Stimulated activated naive B cell treated with anti-CD40 and anti-IgM and Interleukin-4, amounts not matched to agents 10 μg/mL and 1 μg/mL and 100 μg/mL, for 72 hours (primary cell): ENCODE results near the gene ELAC2.
"Not testable (repeated sequence)": the region's sequence is repeated elsewhere in the genome, so short reads cannot be mapped to it uniquely, and the experiment has no call there.

Experiments
- ATAC-seq, 2 donors: fragments of 150-1000 bp; cut with Tn5 transposase; replicated peaks; 2 replicates each; pipeline ENCODE4 v1.10.0; 2021; ENCODE audit warnings: moderate library complexity in 1 of 2
- DNase-seq: peaks from one replicate; pipeline ENCODE4 v3.0.0; 2021
- H3K27ac Mint-ChIP-seq: one replicate; pipeline ENCODE4 v1.8.0; 2022; ENCODE audit warnings: mild to moderate bottlenecking, mixed read lengths
- H3K27me3 Mint-ChIP-seq, 2 donors: one replicate each; pipeline ENCODE4 v1.8.0; 2022; ENCODE audit warnings: mixed read lengths in 2 of 2
- H3K36me3 Mint-ChIP-seq, 2 donors: one replicate each; pipeline ENCODE4 v1.8.0; 2022; ENCODE audit warnings: mixed read lengths in 2 of 2, mild to moderate bottlenecking in 1 of 2
- H3K4me1 Mint-ChIP-seq, 2 donors: one replicate each; pipeline ENCODE4 v1.8.0; 2022; ENCODE audit warnings: mixed read lengths in 2 of 2, mild to moderate bottlenecking in 1 of 2
- H3K4me3 Mint-ChIP-seq, 2 donors: one replicate each; pipeline ENCODE4 v1.8.0; 2022; ENCODE audit warnings: mild to moderate bottlenecking in 2 of 2, mixed read lengths in 2 of 2, moderate library complexity in 1 of 2
- H3K9me3 Mint-ChIP-seq, 2 donors: one replicate each; pipeline ENCODE4 v1.8.0; 2022; ENCODE audit warnings: mixed read lengths in 2 of 2, mild to moderate bottlenecking in 1 of 2

Gene ELAC2

DNA sequence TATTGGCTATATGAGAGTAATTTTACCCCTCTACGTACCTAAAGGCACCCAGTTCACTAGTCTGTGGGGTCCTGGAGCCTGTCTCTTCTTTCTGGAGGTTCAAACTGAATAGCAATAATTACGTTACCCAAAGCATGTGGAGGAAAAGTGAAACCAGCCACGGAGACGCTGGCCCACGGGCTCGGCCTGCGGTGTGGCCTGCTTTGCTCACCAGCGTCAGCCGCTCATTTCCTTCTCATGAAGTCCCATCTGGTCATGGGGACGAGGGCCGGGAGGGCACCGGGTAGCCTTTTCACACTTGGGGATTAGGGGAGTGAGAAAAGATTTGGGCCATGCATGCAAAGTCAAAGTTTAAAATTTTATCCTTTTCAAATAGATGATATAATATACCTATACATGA, 26.9 kb downstream of the ELAC2 start:
- DNase-seq (no peak), ATAC-seq (no peak)
- peaks cover 19 to 21% of the 10 kb centered on the region in 2 donors for H3K4me1 Mint-ChIP-seq
- H3K27me3 Mint-ChIP-seq: no peaks in the 10 kb centered on the region
- peak overlapping the region; percentile 42 for H3K27ac Mint-ChIP-seq
- no peaks in the 10 kb centered on the region for H3K9me3 Mint-ChIP-seq
- no peak overlapping the region for H3K4me3 Mint-ChIP-seq
- H3K36me3 Mint-ChIP-seq: peaks cover 30 to 60% of the 10 kb centered on the region in 2 donors

DNA sequence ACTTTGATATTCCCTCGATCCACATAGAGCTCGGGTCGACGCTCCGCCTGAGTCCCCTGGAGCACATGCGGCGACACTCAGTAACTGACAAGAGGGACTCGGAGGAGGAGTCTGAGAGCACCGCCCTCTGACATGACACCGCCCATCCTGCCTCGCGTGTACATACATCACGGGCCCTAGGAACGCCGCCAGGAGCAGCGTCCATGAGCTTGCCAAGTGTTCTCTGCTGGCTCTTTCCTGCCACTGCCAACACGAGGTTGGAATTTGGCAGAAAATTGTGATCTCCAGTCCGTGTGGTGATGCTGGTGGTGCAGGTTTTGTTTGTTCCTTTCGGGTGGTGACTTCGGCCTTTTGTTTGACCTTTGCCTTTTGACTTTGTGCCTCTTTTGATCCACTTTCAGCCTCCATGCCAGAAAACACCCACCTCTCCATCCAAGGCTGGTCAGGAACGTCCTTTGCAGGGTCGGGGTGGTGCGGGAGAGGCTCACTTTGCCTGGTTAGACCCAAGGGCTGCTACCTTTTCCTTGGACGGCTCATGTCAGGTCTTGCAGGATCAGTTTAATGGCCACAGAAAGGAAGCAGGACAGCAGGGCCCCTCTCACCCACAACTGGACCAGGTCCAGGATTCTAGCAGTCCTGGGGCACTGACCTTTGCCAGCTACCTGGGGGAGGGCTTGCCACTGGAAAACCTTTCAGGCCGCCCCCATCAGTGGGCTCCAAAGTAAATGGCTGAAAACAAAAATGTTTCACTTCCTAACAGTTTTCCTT, 27.6 kb downstream of the ELAC2 start:
- H3K27ac Mint-ChIP-seq: peak overlapping the region; percentile 21
- peaks cover 19 to 24% of the 10 kb centered on the region in 2 donors for H3K4me1 Mint-ChIP-seq
- DNase-seq (no peak), ATAC-seq (no peak)
- no peaks in the 10 kb centered on the region for H3K27me3 Mint-ChIP-seq
- peaks cover 24 to 56% of the 10 kb centered on the region in 2 donors for H3K36me3 Mint-ChIP-seq
- no peak overlapping the region for H3K4me3 Mint-ChIP-seq
- H3K9me3 Mint-ChIP-seq: no peaks in the 10 kb centered on the region

GRCh38 chr17:12987120-12987519, 30.7 kb downstream of the ELAC2 start:
- H3K9me3 Mint-ChIP-seq: no peaks in the 10 kb centered on the region
- no peak overlapping the region for H3K27ac Mint-ChIP-seq
- DNase-seq: no peak
- ATAC-seq: no peak
- peaks cover 12 to 33% of the 10 kb centered on the region in 2 donors for H3K36me3 Mint-ChIP-seq
- no peak overlapping the region for H3K4me3 Mint-ChIP-seq
- H3K27me3 Mint-ChIP-seq: peaks cover 0 to 10% of the 10 kb centered on the region in 2 donors
- H3K4me1 Mint-ChIP-seq: peaks cover 22 to 31% of the 10 kb centered on the region in 2 donors

- H3K27me3 Mint-ChIP-seq: peaks cover 0 to 14% of the 10 kb centered on the region in 2 donors
These were observed 32.2 kb downstream of the ELAC2 start for GRCh38 chr17:12985431-12986293.

DNA sequence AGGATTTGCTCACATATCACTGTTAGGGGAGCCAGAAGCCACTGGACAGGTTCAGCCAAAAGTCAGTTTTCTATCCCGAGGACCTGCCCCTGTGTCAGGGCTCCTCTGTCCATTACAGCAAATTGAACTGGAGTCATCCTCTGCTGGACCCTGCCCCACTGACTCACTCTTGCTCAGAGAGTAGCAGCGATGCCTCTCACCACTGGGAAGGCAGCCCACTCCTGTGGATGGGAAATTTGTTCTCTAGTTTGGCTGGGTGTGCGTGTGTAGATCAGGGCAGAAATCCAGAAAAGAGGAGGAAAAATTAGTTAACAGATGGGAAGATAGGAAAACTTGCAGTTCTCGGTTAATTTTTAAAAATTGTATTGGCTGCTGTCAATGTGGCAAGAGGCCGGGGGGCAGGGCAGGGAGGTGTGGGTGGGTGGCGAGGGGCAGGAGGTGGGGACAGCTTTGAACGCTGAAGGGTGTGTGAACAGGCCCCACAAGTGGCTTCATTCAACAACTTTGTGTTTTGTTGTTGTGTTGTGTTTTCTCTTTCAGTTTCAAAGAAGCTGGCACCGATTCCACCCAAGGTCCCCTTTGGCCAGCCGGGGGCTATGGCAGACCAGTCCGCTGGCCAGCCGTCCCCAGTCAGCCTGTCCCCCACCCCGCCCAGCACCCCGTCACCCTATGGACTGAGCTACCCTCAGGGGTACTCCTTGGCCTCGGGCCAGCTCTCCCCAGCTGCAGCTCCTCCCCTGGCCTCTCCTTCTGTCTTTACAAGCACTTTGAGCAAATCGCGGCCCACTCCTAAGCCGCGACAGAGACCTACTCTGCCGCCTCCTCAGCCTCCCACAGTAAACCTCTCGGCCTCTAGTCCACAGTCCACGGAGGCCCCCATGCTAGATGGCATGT, 33.6 kb downstream of the ELAC2 start:
- H3K4me1 Mint-ChIP-seq: peaks cover 11 to 21% of the 10 kb centered on the region in 2 donors
- ATAC-seq: no peak
- H3K27me3 Mint-ChIP-seq: peaks cover 3 to 14% of the 10 kb centered on the region in 2 donors
- no peaks in the 10 kb centered on the region for H3K9me3 Mint-ChIP-seq
- H3K27ac Mint-ChIP-seq: peak overlapping the region; percentile 48
- H3K36me3 Mint-ChIP-seq: peaks cover 0 to 7% of the 10 kb centered on the region in 2 donors
- DNase-seq: no peak
- no peak overlapping the region for H3K4me3 Mint-ChIP-seq

More at GRCh38 chr17:12985431-12986293, 32.2 kb downstream of the ELAC2 start:
- ATAC-seq (no peak), DNase-seq (no peak)
- H3K4me1 Mint-ChIP-seq: peaks cover 19 to 31% of the 10 kb centered on the region in 2 donors
- H3K27ac Mint-ChIP-seq: no peak overlapping the region
- no peaks in the 10 kb centered on the region for H3K9me3 Mint-ChIP-seq
- no peak overlapping the region for H3K4me3 Mint-ChIP-seq
- H3K36me3 Mint-ChIP-seq: peaks cover 7 to 19% of the 10 kb centered on the region in 2 donors

GRCh38 chr17:12982224-12982623, 35.6 kb downstream of the ELAC2 start:
- DNase-seq (no peak), ATAC-seq (no peak)
- H3K4me1 Mint-ChIP-seq: peaks cover 3 to 10% of the 10 kb centered on the region in 2 donors
- H3K4me3 Mint-ChIP-seq: no peak overlapping the region
- no peaks in the 10 kb centered on the region for H3K9me3 Mint-ChIP-seq
- peaks cover 7 to 18% of the 10 kb centered on the region in 2 donors for H3K27me3 Mint-ChIP-seq
- H3K27ac Mint-ChIP-seq: no peak overlapping the region
- no peaks in the 10 kb centered on the region for H3K36me3 Mint-ChIP-seq

- Mint-ChIP-seq H3K27ac (no peak overlapping the region), H3K36me3 (no peaks in the 10 kb centered on the region), H3K27me3 (peaks cover 21 to 37% of the 10 kb centered on the region in 2 donors), H3K9me3 (no peaks in the 10 kb centered on the region), H3K4me3 (no peak overlapping the region), H3K4me1 (peaks cover 3 to 5% of the 10 kb centered on the region in 2 donors)
- DNase-seq (no peak), ATAC-seq (no peak)
These were observed 37.9 kb downstream of the ELAC2 start for GRCh38 chr17:12979826-12980500.

- ATAC-seq: no peak
- Mint-ChIP-seq H3K27ac (peak overlapping the region; percentile 11), H3K9me3 (no peaks in the 10 kb centered on the region), H3K36me3 (no peaks in the 10 kb centered on the region), H3K4me1 (peaks cover 3 to 5% of the 10 kb centered on the region in 2 donors), H3K4me3 (no peak overlapping the region), H3K27me3 (peaks cover 24 to 38% of the 10 kb centered on the region in 2 donors)
- no peak for DNase-seq
These were observed 38.6 kb downstream of the ELAC2 start for GRCh38 chr17:12979246-12979645.

DNA sequence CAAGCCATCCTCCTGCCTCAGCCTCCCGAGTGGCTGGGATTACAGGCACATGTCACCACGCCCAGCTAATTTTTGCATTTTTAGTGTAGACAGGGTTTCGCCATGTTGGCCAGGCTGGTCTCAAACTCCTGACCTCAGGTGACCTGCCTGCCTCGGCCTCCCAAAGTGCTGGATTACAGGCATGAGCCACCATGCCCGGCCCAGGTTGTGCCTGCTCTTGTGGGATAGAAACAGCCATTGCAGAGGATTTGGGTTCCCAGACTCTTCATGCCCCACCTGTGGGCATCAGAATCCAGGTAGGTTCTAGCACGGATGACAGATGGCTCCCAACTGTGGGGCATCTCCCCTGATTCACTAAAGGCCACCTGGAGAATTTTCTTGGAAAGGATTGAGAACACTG, 39.0 kb downstream of the ELAC2 start:
- not testable (repeated sequence) for H3K27ac Mint-ChIP-seq, DNase-seq, H3K4me3 Mint-ChIP-seq, H3K9me3 Mint-ChIP-seq, H3K4me1 Mint-ChIP-seq, H3K36me3 Mint-ChIP-seq, ATAC-seq
- H3K27me3 Mint-ChIP-seq: peaks cover 29 to 43% of the 10 kb centered on the region in 2 donors

DNA sequence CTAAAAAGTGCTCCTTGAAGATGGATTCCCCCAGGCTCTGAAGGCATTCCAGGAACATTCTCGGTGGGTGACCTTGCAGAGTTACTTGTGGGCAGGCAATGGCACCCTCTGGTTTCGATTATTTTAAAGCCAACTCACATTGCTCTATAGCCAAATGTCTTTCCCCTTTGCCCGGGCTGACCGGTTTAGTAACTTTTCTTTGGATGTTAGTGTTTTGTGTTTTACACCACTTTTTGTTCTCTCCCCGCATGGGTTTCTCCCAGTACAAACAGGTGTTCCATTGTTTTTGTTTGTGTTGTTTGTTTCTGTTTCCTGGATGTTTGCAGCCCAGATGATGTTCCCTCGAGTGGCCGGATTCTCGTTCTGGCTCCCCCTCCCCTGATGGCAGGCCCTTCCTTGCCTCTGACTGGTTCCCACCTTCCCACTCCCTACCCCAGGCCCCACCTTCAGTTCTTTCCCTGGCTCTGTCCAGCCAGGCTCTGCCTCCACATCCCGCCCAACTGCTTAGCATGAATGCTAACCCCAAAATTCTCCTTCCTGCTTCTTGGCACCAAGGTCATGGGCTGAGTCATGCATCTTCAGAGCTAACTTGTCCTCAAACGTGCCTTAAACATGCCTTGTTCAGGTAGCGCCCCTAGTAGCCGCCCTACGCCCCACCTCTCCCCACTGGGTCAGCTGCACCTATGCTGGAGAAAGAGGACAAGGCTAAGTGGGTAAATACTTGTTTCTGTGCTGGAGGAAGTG, 40.6 kb downstream of the ELAC2 start:
- Mint-ChIP-seq H3K27ac (no peak overlapping the region), H3K27me3 (peaks cover 40 to 53% of the 10 kb centered on the region in 2 donors), H3K4me1 (peaks cover 3 to 5% of the 10 kb centered on the region in 2 donors), H3K9me3 (no peaks in the 10 kb centered on the region), H3K36me3 (no peaks in the 10 kb centered on the region), H3K4me3 (no peak overlapping the region)
- ATAC-seq (no peak), DNase-seq (no peak)

- Mint-ChIP-seq H3K9me3 (no peaks in the 10 kb centered on the region), H3K4me3 (peak overlapping the region in 1 of 2 donors; percentile 59), H3K27ac (no peak overlapping the region), H3K27me3 (peaks cover 45 to 67% of the 10 kb centered on the region in 2 donors), H3K36me3 (no peaks in the 10 kb centered on the region), H3K4me1 (peaks cover 3 to 5% of the 10 kb centered on the region in 2 donors)
- ATAC-seq (no peak), DNase-seq (no peak)
These were observed 43.8 kb downstream of the ELAC2 start for GRCh38 chr17:12974005-12974531.

DNA sequence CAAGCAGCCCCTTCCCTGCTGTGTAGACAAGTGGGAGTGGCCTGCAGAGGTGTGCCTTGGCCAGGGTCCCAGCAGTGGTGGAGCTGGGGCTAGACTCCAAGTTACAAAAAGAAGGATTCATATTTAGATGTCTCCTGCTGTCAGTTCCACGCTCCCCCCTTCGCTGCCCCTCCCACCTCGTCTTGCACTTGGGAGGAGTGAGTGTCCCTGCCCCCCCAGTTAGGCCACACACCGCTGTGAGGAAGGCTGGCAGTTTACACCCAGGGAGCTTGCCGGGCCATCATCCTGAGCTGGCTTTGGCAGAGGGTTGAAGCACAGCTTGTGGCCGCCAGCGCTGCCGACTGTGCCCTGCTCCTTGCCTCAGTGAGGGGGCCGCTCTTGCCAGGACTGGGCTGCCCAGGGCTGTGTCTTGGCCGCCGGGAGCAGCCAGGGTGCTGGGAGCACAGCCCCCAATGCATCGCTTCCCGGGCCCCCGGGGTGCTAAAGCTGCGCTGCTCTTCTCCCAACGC, 44.3 kb downstream of the ELAC2 start:
- DNase-seq (no peak), ATAC-seq (peak in 1 of 2 donors; percentile 6)
- Mint-ChIP-seq H3K4me3 (no peak overlapping the region), H3K36me3 (no peaks in the 10 kb centered on the region), H3K9me3 (no peaks in the 10 kb centered on the region), H3K27ac (no peak overlapping the region), H3K4me1 (peaks cover 3 to 5% of the 10 kb centered on the region in 2 donors), H3K27me3 (peaks cover 45 to 68% of the 10 kb centered on the region in 2 donors)
